Fibroblast of the aortic adventitia (primary cell): ENCODE data around the gene FBXL17. TPM values are rescaled to one million over a fixed set of nuclear protein-coding genes. Genes with fewer than 3 reads are reported as not detected.

ENCODE experiments used
- DNase-seq: peaks from one replicate; pipeline ENCODE4 v3.0.0-alpha.2; 2010; ENCODE audit warnings: low read depth
- H3K4me3 ChIP-seq: 2 replicates; pipeline ENCODE4 v1.5.1; 2011; ENCODE audit warnings: low read depth, mild to moderate bottlenecking, control low read depth, low read length, moderate library complexity
- CTCF ChIP-seq: IDR thresholded peaks from 2 replicates; pipeline ENCODE4 v1.5.1; 2011; ENCODE audit warnings: mild to moderate bottlenecking, low read length, control low read depth, inconsistent platforms; ENCODE audit not compliant: insufficient read depth
- total RNA-seq: library from RNA; depleted of rRNA; stranded (reverse); fragments of >200 nt; gene quantifications from 2 replicates; pipeline ENCODE4 v1.2.3, GENCODE V29; 2012; ENCODE audit warnings: low replicate concordance

The FBXL17 gene
- total RNA-seq, 1 donor, result 19.7 TPM

GRCh38 chr5:108361239-108361638 is 20.7 kb downstream of the FBXL17 start:
- no peak overlapping the region for H3K4me3 ChIP-seq
- TF ChIP-seq CTCF, result no peak
- DNase-seq, result no peak

GRCh38 chr5:108360280-108360679 is 21.6 kb downstream of the FBXL17 start:
- DNase-seq, result no peak
- no peak overlapping the region for H3K4me3 ChIP-seq
- no peak for TF ChIP-seq CTCF

GRCh38 chr5:108356286-108356685 is 25.6 kb downstream of the FBXL17 start:
- H3K4me3 ChIP-seq, result no peak overlapping the region
- no peak for TF ChIP-seq CTCF
- DNase-seq, result no peak

- H3K4me3 ChIP-seq, result no peak overlapping the region
- no peak for DNase-seq
- TF ChIP-seq CTCF, result no peak
Measured at GRCh38 chr5:108353087-108353486, 28.8 kb downstream of the FBXL17 start.

GRCh38 chr5:108345541-108346171 is 36.2 kb downstream of the FBXL17 start:
- peak; percentile 69 for DNase-seq
- peak; percentile 29 for TF ChIP-seq CTCF
- H3K4me3 ChIP-seq, result no peak overlapping the region

- no peak for DNase-seq
- no peak for TF ChIP-seq CTCF
- no peak overlapping the region for H3K4me3 ChIP-seq
Measured at GRCh38 chr5:108344103-108344822, 37.6 kb downstream of the FBXL17 start.
